Peyer's patch (tissue), 4 donors: ENCODE results near the gene GPR142. TPM values are rescaled to one million over a fixed set of nuclear protein-coding genes. Genes with fewer than 3 reads are reported as not detected.

Source experiments
- DNase-seq, 3 donors: peaks; one replicate each; pipeline ENCODE4 v3.0.0-alpha.2; 2017 to 2019
- H3K27ac ChIP-seq, 4 donors: fragments of 200-600 bp; sonication (generic); one replicate each; pipeline ENCODE4 v1.5.1; 2016 to 2019
- H3K27me3 ChIP-seq, 2 donors: fragments of 200-600 bp; sonication (generic); one replicate each; pipeline ENCODE4 v1.5.1; 2019
- H3K36me3 ChIP-seq, 3 donors: fragments of 200-600 bp; sonication (generic); one replicate each; pipeline ENCODE4 v1.5.1; 2016 to 2019
- H3K4me1 ChIP-seq, 4 donors: fragments of 200-600 bp; sonication (generic); one replicate each; pipeline ENCODE4 v1.5.1; 2016 to 2019
- H3K4me3 ChIP-seq, 4 donors: fragments of 200-600 bp; sonication (generic); 1 replicate in 3 of 4; 2 replicates in 1 of 4; pipeline ENCODE4 v1.5.1; 2016 to 2019; ENCODE audit warnings: mild to moderate bottlenecking in 1 of 4
- H3K9me3 ChIP-seq, 4 donors: fragments of 200-600 bp; sonication (generic); one replicate each; pipeline ENCODE4 v1.5.1; 2016 to 2019; ENCODE audit warnings: mild to moderate bottlenecking in 1 of 4
- POLR2A ChIP-seq, 2 donors: fragments of 450-650 bp; IDR thresholded peaks; one replicate each; pipeline ENCODE4 v1.5.1; 2017; ENCODE audit warnings: antibody characterized with exemption in 2 of 2, mild to moderate bottlenecking in 2 of 2, moderate library complexity in 2 of 2
- total RNA-seq, 4 donors: library from RNA; depleted of rRNA; stranded (reverse); fragments of >200 nt; gene quantifications; one replicate each; pipeline ENCODE4 v1.1.0, GENCODE V29; 2016
- TF ChIP-seq, protein P1 (sequence below), 6 experiments: fragments of 450-650 bp in 4 of 6; fragments of 200-600 bp in 2 of 6; sonication (generic) in 1 of 6; IDR thresholded peaks; one replicate each; pipeline ENCODE4 v1.5.1; 2017 to 2019; ENCODE audit warnings: antibody characterized with exemption in 6 of 6, mild to moderate bottlenecking in 3 of 6, moderate library complexity in 1 of 6

GPR142 gene
- total RNA-seq, 4 donors from 2014 or later: 0.53 to 1.1 (median 0.85) TPM; not detected in 1

DNA sequence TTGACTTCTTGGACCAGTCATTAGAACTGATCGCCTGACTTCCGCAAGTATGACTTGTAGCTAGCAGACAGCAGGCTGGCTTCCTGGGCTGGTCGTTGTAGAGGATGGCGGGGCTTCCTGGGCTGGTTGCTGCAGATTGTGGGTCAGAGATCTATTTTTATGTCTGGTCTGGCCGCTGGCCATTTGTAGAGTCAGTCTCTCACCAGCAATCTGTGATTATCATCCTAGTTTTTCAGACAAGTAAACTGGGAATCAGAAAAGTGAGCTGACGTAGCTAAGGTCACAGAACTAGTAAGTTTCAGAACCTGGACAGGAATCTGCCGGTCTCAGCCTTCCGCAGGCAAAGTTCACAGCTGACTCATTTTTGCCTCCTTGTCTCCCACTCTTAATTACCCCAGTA is 19.1 kb downstream of the GPR142 start:
- no peaks in the 10 kb centered on the region for H3K27me3 ChIP-seq
- H3K27ac ChIP-seq: peak overlapping the region in 2 of 4 donors; percentile 71 to 93
- TF ChIP-seq POLR2A (IDR thresholded peaks at IDR 0.05): no peak
- TF ChIP-seq, protein P1, sequence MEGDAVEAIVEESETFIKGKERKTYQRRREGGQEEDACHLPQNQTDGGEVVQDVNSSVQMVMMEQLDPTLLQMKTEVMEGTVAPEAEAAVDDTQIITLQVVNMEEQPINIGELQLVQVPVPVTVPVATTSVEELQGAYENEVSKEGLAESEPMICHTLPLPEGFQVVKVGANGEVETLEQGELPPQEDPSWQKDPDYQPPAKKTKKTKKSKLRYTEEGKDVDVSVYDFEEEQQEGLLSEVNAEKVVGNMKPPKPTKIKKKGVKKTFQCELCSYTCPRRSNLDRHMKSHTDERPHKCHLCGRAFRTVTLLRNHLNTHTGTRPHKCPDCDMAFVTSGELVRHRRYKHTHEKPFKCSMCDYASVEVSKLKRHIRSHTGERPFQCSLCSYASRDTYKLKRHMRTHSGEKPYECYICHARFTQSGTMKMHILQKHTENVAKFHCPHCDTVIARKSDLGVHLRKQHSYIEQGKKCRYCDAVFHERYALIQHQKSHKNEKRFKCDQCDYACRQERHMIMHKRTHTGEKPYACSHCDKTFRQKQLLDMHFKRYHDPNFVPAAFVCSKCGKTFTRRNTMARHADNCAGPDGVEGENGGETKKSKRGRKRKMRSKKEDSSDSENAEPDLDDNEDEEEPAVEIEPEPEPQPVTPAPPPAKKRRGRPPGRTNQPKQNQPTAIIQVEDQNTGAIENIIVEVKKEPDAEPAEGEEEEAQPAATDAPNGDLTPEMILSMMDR (IDR thresholded peaks at IDR 0.05): no peak
- H3K4me3 ChIP-seq: no peak overlapping the region
- no peaks in the 10 kb centered on the region for H3K9me3 ChIP-seq
- H3K4me1 ChIP-seq: peaks cover 0 to 10% (median 2%) of the 10 kb centered on the region in 4 donors
- H3K36me3 ChIP-seq: no peaks in the 10 kb centered on the region
- peak in 2 of 3 donors; percentile 67 to 75 for DNase-seq

DNA sequence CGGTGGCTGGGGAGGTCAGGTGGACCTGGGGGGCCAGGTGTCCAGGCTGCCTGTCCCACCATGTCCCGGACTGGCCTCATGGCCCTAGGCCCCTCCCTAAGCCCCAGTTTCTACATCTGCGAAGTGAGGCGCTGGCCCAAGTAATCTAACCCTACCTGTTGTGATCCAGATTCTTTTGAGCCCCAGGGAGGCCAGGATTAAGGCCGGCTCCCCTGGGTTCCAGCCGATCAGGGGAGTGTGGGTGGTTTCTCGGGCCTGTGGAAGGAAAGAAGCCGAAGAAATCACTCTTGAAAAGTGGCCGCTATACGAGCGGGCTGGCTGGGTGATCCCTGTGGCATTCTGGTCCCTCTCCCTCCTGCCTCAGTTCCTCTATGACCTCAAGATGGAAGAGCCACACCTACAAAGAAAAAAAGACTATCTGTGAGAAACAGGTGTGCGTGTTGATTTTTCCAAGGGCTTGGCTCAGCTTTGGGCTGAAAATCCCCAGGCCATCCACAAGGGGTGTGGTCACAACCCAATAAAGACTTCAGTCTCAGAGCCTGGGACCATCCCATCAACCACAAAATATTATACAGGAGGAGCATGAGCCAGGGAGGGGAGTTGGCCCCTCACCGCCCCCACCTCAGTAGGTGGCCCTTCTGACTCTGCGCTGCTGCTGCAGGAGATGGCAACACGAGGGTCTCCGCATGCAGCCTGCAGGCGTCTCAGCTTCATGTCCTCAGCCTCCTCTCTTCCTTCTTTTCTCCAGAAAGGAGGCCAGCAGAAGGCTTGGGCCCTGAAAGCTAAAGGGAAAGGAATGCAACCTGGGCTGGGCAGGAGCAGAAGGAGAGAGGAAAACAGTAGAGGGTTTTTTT is 20.3 kb downstream of the GPR142 start:
- Histone ChIP-seq H3K27me3 (no peaks in the 10 kb centered on the region), H3K9me3 (no peaks in the 10 kb centered on the region), H3K4me3 (no peak overlapping the region), H3K36me3 (no peaks in the 10 kb centered on the region), H3K4me1 (peaks cover 0 to 10% (median 2%) of the 10 kb centered on the region in 4 donors), H3K27ac (peak overlapping the region in 1 of 4 donors; percentile 93)
- TF ChIP-seq POLR2A (IDR thresholded peaks at IDR 0.05): no peak
- TF ChIP-seq, protein P1 (IDR thresholded peaks at IDR 0.05): no peak
- no peak for DNase-seq

DNA sequence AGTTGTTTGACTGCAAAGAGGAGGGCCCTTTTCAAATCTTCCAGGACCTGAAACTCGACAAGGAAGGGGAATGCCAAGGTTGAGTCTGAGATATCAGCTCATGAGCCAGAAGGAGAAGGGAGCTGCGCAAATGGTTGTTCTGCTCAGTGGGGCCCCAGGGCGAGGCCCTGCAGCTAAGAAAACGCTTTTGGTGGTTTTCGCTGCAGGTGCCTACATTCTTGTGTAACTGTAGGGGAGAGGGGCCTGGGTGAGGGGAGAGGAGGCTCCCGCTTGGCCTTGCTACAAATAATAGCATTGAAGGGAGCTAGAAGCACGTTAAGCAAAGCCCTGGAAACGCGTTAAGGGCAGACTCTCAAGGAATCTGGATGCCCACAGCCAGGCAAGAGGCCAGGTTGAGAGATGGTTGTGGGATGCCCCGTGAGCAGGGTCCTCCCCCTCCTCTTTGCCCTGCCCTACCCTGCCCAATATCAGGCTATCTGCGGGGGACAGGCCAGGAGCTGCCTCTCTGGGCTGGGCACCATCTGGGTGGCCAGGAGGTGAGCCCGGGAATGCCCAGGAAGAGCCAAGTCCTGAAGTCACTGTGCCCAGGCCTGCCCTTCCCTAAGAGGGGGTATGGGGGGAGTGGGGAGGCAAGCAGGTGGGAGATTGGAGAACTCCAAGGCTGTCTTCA is 21.9 kb downstream of the GPR142 start:
- Histone ChIP-seq H3K27ac (no peak overlapping the region), H3K36me3 (no peaks in the 10 kb centered on the region), H3K4me1 (peaks cover 0 to 10% (median 2%) of the 10 kb centered on the region in 4 donors), H3K4me3 (no peak overlapping the region), H3K9me3 (no peaks in the 10 kb centered on the region), H3K27me3 (no peaks in the 10 kb centered on the region)
- TF ChIP-seq, protein P1 (IDR thresholded peaks at IDR 0.05): no peak
- no peak for TF ChIP-seq POLR2A (IDR thresholded peaks at IDR 0.05)
- DNase-seq: no peak

DNA sequence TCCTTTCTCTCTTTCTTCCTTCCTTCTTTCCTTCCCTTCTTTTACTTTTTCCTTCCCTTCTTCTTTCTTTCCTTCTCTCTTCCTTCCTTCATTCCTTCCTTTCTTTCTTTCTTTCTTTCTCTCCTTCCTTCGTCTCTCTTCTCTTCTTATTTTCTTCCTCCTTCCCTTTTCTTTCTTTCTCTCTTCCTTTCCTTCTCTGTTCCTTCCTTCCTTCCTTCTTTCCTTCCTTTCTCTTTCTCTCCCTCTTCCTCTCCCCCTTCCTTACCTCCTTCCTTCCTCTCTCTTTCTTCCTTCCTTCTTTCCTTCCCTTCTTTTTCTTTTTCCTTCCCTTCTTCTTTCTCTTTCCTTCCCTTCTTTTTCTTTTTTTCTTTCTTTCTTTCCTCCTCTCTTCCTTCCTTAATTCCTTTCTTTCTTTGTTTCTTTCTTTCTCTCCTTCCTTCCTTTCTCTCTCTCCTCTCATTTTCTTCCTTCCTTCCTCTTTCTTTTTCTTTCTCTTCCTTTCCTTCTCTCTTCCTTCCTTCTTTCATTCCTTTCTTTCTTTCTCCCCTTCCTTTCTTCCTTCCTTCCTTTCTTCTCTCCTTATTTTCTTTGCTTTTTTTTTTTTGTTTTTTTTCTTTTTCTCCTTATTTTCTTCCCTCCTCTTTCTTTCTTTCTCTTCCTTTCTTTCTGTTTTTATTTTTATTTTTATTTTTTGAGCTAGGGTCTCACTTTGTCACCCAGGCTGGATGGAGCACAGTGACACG is 22.8 kb downstream of the GPR142 start:
- Histone ChIP-seq H3K4me3 (no peak overlapping the region), H3K27me3 (no peaks in the 10 kb centered on the region), H3K36me3 (no peaks in the 10 kb centered on the region), H3K4me1 (peaks cover 0 to 10% (median 2%) of the 10 kb centered on the region in 4 donors), H3K27ac (no peak overlapping the region), H3K9me3 (no peaks in the 10 kb centered on the region)
- TF ChIP-seq, protein P1 (IDR thresholded peaks at IDR 0.05): no peak
- TF ChIP-seq POLR2A (IDR thresholded peaks at IDR 0.05): no peak
- no peak for DNase-seq
